Ammon's horn (tissue), 1 donor: ENCODE data around the gene NEDD4.

Source experiments
- DNase-seq: peaks from one replicate; pipeline ENCODE4 v3.0.0-alpha.2; 2016; ENCODE audit warnings: low spot score

Gene NEDD4

GRCh38 chr15:55778932-55779331 lies 214.5 kb downstream of the NEDD4 start:
- no peak for DNase-seq
